OCI-LY7 (cell line): ENCODE data around the gene ELP4.

Experiments
- EZH2phosphoT487 ChIP-seq: fragments of 200-600 bp; sonication (generic); IDR thresholded peaks from 2 replicates; pipeline ENCODE4 v1.6.1; 2018; ENCODE audit warnings: low read depth, borderline replicate concordance, mild to moderate bottlenecking, mixed run types, antibody characterized with exemption, low read length, moderate library complexity, mixed read lengths
- TF ChIP-seq, protein P1 (sequence below): fragments of 200-600 bp; sonication (generic); conservative IDR thresholded peaks from 2 replicates; pipeline ENCODE4 v1.5.1; 2014; ENCODE audit warnings: mild to moderate bottlenecking, antibody characterized with exemption, low read length, moderate library complexity, mixed read lengths

DNA sequence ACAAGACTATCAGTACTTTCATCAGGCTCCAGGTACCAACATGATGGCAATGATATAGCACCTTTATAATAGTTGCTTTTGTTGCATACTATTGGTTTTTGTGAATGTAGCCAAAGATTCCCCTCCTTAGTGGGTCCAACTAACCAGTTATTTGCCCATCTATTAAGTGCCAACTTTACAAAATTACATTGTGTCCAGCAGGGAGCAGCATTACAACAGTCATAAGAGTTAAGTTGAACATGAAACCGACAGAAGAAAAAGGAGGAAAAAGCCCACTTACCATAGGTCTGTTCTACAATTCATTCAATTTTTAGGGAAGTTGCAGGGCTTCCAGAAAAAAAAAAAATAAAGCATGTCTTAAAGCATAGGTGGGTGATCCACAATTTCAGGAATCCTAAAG, 21.7 kb upstream of the ELP4 start:
- TF ChIP-seq EZH2phosphoT487, result no peak
- TF ChIP-seq, protein P1, sequence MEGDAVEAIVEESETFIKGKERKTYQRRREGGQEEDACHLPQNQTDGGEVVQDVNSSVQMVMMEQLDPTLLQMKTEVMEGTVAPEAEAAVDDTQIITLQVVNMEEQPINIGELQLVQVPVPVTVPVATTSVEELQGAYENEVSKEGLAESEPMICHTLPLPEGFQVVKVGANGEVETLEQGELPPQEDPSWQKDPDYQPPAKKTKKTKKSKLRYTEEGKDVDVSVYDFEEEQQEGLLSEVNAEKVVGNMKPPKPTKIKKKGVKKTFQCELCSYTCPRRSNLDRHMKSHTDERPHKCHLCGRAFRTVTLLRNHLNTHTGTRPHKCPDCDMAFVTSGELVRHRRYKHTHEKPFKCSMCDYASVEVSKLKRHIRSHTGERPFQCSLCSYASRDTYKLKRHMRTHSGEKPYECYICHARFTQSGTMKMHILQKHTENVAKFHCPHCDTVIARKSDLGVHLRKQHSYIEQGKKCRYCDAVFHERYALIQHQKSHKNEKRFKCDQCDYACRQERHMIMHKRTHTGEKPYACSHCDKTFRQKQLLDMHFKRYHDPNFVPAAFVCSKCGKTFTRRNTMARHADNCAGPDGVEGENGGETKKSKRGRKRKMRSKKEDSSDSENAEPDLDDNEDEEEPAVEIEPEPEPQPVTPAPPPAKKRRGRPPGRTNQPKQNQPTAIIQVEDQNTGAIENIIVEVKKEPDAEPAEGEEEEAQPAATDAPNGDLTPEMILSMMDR, result peak; percentile 74
